Neural cell (in vitro differentiated cells): ENCODE data around the gene ADAM11. TPM values are rescaled to one million over a fixed set of nuclear protein-coding genes. Genes with fewer than 3 reads are reported as not detected.
"Not testable (repeated sequence)": the region's sequence is repeated elsewhere in the genome, so short reads cannot be mapped to it uniquely, and the experiment has no call there.

Source experiments
- H2AFZ ChIP-seq: fragments of 200-600, 300-800 bp; sonication (generic), shearing (Covaris generic); 2 replicates; pipeline ENCODE4 v1.6.0; 2014; ENCODE audit warnings: low read depth, mild to moderate bottlenecking, antibody characterized with exemption, low read length, moderate library complexity
- H3F3A ChIP-seq: fragments of 200-600 bp; shearing (Covaris generic); 2 replicates; pipeline ENCODE4 v1.6.1; 2016; ENCODE audit warnings: mild to moderate bottlenecking, moderate library complexity, mixed read lengths, antibody characterized with exemption, low read length; ENCODE audit not compliant: insufficient read depth, poor library complexity, severe bottlenecking
- H3K27ac ChIP-seq: fragments of 200-600, 300-800 bp; sonication (generic), shearing (Covaris generic); 2 replicates; pipeline ENCODE4 v1.5.1; 2014; ENCODE audit warnings: mild to moderate bottlenecking, low read length, moderate library complexity
- H3K27me3 ChIP-seq: fragments of 300-800, 200-600 bp; sonication (generic), shearing (Covaris generic); 2 replicates; pipeline ENCODE4 v1.6.0; 2014; ENCODE audit warnings: mild to moderate bottlenecking, low read depth, low read length, moderate library complexity; ENCODE audit not compliant: insufficient read depth
- H3K36me3 ChIP-seq: fragments of 300-800, 200-600 bp; sonication (generic), shearing (Covaris generic); 2 replicates; pipeline ENCODE4 v1.5.1; 2014; ENCODE audit warnings: mild to moderate bottlenecking, antibody characterized with exemption, low read length, moderate library complexity; ENCODE audit not compliant: insufficient read depth
- H3K4me2 ChIP-seq: fragments of 300-800, 200-600 bp; sonication (generic), shearing (Covaris generic); 2 replicates; pipeline ENCODE4 v1.6.0; 2014; ENCODE audit warnings: mild to moderate bottlenecking, low read length
- H3K4me3 ChIP-seq: fragments of 300-800, 200-600 bp; sonication (generic), shearing (Covaris generic); 2 replicates; pipeline ENCODE4 v1.5.1; 2014; ENCODE audit warnings: mild to moderate bottlenecking, low read length, moderate library complexity
- H3K79me2 ChIP-seq: fragments of 200-600 bp; shearing (Covaris generic); replicated peaks from 2 replicates; pipeline ENCODE4 v1.6.0; 2014; ENCODE audit warnings: mild to moderate bottlenecking, low read length, moderate library complexity; ENCODE audit not compliant: insufficient read depth
- H3K9ac ChIP-seq: fragments of 300-800, 200-600 bp; sonication (generic), shearing (Covaris generic); 2 replicates; pipeline ENCODE4 v1.6.1; 2016; ENCODE audit warnings: mild to moderate bottlenecking, low read length, mixed read lengths
- H3K9me2 ChIP-seq: fragments of 200-600 bp; shearing (Covaris generic); 2 replicates; pipeline ENCODE4 v1.6.1; 2016; ENCODE audit warnings: mild to moderate bottlenecking, low read length, mixed read lengths; ENCODE audit not compliant: insufficient read depth
- H3K9me3 ChIP-seq: fragments of 200-600, 300-800 bp; sonication (generic), shearing (Covaris generic); 2 replicates; pipeline ENCODE4 v1.6.1; 2016; ENCODE audit warnings: mild to moderate bottlenecking, mixed run types, low read length, moderate library complexity, mixed read lengths
- H4K20me1 ChIP-seq: fragments of 200-600 bp; shearing (Covaris generic); 2 replicates; pipeline ENCODE4 v1.6.1; 2016; ENCODE audit warnings: mild to moderate bottlenecking, mixed run types; ENCODE audit not compliant: insufficient read depth
- CTCF ChIP-seq: fragments of 450-650 bp; IDR thresholded peaks from 2 replicates; pipeline ENCODE4 v1.5.1; 2014; ENCODE audit warnings: antibody characterized with exemption, mild to moderate bottlenecking, moderate library complexity; ENCODE audit not compliant: poor library complexity, severe bottlenecking
- EP300 ChIP-seq: fragments of 450-650 bp; conservative IDR thresholded peaks from 2 replicates; pipeline ENCODE4 v1.6.1; 2014; ENCODE audit warnings: antibody characterized with exemption, mild to moderate bottlenecking, moderate library complexity; ENCODE audit not compliant: poor library complexity, severe bottlenecking
- EZH2 ChIP-seq: fragments of 200-600, 300-800 bp; shearing (Covaris generic), sonication (generic); IDR thresholded peaks from 2 replicates; pipeline ENCODE4 v1.6.1; 2014; ENCODE audit warnings: antibody characterized with exemption, low read length, borderline replicate concordance, mild to moderate bottlenecking; ENCODE audit not compliant: insufficient read depth, poor library complexity, severe bottlenecking
- MXI1 ChIP-seq: fragments of 450-650 bp; conservative IDR thresholded peaks from 2 replicates; pipeline ENCODE4 v1.6.1; 2014; ENCODE audit warnings: antibody characterized with exemption, mild to moderate bottlenecking; ENCODE audit not compliant: poor library complexity, severe bottlenecking
- POLR2AphosphoS5 ChIP-seq: IDR thresholded peaks from 2 replicates; pipeline ENCODE4 v1.6.1; 2012
- RAD21 ChIP-seq: fragments of 450-650 bp; conservative IDR thresholded peaks from 2 replicates; pipeline ENCODE4 v1.6.1; 2014; ENCODE audit warnings: antibody characterized with exemption, mild to moderate bottlenecking, moderate library complexity
- SMC3 ChIP-seq: fragments of 450-650 bp; conservative IDR thresholded peaks from 2 replicates; pipeline ENCODE4 v1.6.1; 2014; ENCODE audit warnings: antibody characterized with exemption, mild to moderate bottlenecking, moderate library complexity; ENCODE audit not compliant: poor library complexity
- TAF1 ChIP-seq: IDR thresholded peaks from 2 replicates; pipeline ENCODE4 v1.6.1; 2012; ENCODE audit warnings: low read depth
- polyA plus RNA-seq: library from polyadenylated mRNA; depleted of rRNA; stranded (reverse); fragments of >200 nt; gene quantifications from 2 replicates; pipeline ENCODE4 v1.2.3, GENCODE V29; 2014
- TF ChIP-seq, protein P1 (sequence below): IDR thresholded peaks from 2 replicates; pipeline ENCODE4 v1.6.1; 2012; ENCODE audit warnings: borderline replicate concordance

Gene ADAM11
- polyA plus RNA-seq, 1 donor from 2014 or later: 25.8 TPM

- Histone ChIP-seq H3K9ac (no peak overlapping the region), H3K36me3 (no peaks in the 10 kb centered on the region), H4K20me1 (no peaks in the 10 kb centered on the region), H3K4me3 (no peak overlapping the region), H2AFZ (no peak overlapping the region), H3K27ac (no peak overlapping the region), H3K27me3 (no peaks in the 10 kb centered on the region), H3K4me2 (no peak overlapping the region), H3F3A (no peaks in the 10 kb centered on the region), H3K79me2 (peaks cover 48% of the 10 kb centered on the region), H3K9me3 (no peaks in the 10 kb centered on the region), H3K9me2 (no peaks in the 10 kb centered on the region)
- TF ChIP-seq CTCF: no peak
- TF ChIP-seq TAF1: no peak
- TF ChIP-seq EZH2: no peak
- TF ChIP-seq MXI1: no peak
- no peak for TF ChIP-seq POLR2AphosphoS5
- TF ChIP-seq, protein P1, sequence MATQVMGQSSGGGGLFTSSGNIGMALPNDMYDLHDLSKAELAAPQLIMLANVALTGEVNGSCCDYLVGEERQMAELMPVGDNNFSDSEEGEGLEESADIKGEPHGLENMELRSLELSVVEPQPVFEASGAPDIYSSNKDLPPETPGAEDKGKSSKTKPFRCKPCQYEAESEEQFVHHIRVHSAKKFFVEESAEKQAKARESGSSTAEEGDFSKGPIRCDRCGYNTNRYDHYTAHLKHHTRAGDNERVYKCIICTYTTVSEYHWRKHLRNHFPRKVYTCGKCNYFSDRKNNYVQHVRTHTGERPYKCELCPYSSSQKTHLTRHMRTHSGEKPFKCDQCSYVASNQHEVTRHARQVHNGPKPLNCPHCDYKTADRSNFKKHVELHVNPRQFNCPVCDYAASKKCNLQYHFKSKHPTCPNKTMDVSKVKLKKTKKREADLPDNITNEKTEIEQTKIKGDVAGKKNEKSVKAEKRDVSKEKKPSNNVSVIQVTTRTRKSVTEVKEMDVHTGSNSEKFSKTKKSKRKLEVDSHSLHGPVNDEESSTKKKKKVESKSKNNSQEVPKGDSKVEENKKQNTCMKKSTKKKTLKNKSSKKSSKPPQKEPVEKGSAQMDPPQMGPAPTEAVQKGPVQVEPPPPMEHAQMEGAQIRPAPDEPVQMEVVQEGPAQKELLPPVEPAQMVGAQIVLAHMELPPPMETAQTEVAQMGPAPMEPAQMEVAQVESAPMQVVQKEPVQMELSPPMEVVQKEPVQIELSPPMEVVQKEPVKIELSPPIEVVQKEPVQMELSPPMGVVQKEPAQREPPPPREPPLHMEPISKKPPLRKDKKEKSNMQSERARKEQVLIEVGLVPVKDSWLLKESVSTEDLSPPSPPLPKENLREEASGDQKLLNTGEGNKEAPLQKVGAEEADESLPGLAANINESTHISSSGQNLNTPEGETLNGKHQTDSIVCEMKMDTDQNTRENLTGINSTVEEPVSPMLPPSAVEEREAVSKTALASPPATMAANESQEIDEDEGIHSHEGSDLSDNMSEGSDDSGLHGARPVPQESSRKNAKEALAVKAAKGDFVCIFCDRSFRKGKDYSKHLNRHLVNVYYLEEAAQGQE: no peak
- TF ChIP-seq SMC3: no peak
- no peak for TF ChIP-seq EP300
- no peak for TF ChIP-seq RAD21
These were observed 53.5 kb downstream of the ADAM11 start for GRCh38 chr17:44812263-44812662.

GRCh38 chr17:44818508-44818907 lies 59.7 kb downstream of the ADAM11 start:
- not testable (repeated sequence) for H3F3A ChIP-seq, H3K36me3 ChIP-seq, H2AFZ ChIP-seq, H3K4me2 ChIP-seq, H3K27ac ChIP-seq, H3K9me2 ChIP-seq, H3K27me3 ChIP-seq, H3K9ac ChIP-seq, H3K9me3 ChIP-seq, H3K4me3 ChIP-seq, H4K20me1 ChIP-seq
- peaks cover 47% of the 10 kb centered on the region for H3K79me2 ChIP-seq

DNA sequence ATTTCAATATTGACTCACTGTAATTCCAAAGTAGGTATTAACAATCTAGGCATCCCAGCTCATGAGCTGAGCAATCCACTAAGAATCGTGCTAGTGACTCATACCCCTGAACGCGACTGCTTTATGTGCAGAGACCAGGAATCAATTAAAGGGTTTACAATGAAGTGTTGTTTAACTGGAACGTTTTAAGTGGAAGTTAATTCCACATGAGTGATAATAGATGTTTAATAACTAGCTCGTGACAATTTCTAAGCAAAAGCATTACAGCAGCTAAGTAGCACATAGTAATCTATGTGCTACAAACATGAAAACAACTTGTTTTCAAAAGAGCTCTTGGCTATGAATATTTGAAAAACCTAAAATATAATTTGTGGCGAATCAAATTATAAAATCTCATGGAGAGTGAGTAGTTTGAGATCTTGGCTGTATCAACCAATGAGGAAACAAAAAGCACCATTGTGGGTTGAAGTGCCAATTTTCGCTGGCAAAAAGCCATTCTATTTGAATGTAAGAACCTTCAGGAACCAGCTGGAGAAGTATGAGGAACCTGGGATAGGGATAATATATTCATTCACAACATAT lies 61.9 kb downstream of the ADAM11 start:
- Histone ChIP-seq H3K27me3 (no peaks in the 10 kb centered on the region), H3K36me3 (no peaks in the 10 kb centered on the region), H3K9me3 (no peaks in the 10 kb centered on the region), H3K9ac (no peak overlapping the region), H2AFZ (no peak overlapping the region), H3K79me2 (peaks cover 46% of the 10 kb centered on the region), H3F3A (no peaks in the 10 kb centered on the region), H3K27ac (no peak overlapping the region), H4K20me1 (no peaks in the 10 kb centered on the region), H3K4me2 (no peak overlapping the region), H3K4me3 (no peak overlapping the region), H3K9me2 (no peaks in the 10 kb centered on the region)
- TF ChIP-seq CTCF (no peak), MXI1 (no peak), EP300 (no peak), POLR2AphosphoS5 (no peak), RAD21 (no peak), EZH2 (no peak), SMC3 (no peak)
- TF ChIP-seq, protein P1: no peak
